Stimulated activated CD8-positive, alpha-beta memory T cell treated with anti-CD3 and anti-CD28 coated beads, Interleukin-7, amount 100 ng/mL, for 1 hour (primary cell): Measurements from ENCODE around the gene CAMKMT.

Experiments used
- DNase-seq, 2 donors: peaks; one replicate each; pipeline ENCODE4 v3.0.0-alpha.2; 2020; ENCODE audit warnings: low read depth in 2 of 2

Gene CAMKMT

DNA sequence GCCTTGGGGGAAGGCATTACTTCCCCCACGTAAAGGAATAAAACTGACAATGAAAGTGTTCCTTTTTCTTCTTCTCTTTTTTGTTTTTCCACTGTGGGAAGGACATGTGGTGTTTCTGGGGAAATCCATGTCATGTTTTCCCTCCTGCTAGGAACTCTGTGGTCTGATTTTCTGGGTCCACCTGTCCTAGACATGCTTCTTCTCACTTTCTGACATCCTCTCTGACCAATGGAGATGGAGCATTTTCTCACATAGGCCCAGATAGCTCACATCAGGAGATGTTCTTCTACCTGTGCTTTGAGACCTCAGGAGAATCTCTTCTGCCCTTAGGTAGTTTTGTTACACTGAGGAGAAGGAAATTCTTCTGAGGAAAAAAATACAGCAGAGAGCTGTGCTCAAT, 327.8 kb downstream of the CAMKMT start:
- no peak for DNase-seq

- DNase-seq: no peak
Observed at GRCh38 chr2:44691174-44691785, 329.5 kb downstream of the CAMKMT start.

GRCh38 chr2:44692821-44693220, 331.1 kb downstream of the CAMKMT start:
- DNase-seq: no peak

- DNase-seq: no peak
Observed at GRCh38 chr2:44700824-44701223, 339.1 kb downstream of the CAMKMT start.

DNA sequence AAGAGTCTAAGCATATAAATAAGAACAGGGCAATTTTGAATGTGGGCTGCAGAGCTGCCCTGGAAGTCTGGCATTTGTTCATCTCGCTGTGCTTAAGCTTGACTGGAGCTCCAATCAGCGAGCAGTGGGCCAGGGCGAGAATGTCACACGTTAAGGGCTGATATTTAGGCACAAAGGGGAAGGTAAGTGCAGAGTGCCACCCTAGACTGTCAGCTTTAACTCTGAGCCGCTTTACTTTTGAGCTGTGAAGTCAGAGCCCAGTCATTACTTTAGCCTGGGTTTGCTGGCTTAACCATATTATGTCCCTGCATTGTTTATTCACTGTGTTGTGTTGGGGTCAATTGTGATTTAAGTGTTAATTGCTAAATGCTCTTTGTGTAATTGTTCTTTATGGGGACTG, 343.6 kb downstream of the CAMKMT start:
- no peak for DNase-seq

- DNase-seq: no peak
Observed at GRCh38 chr2:44705876-44706480, 344.2 kb downstream of the CAMKMT start.

GRCh38 chr2:44706681-44707553, 345.2 kb downstream of the CAMKMT start:
- no peak for DNase-seq

- no peak for DNase-seq
Observed at GRCh38 chr2:44707945-44708660, 346.4 kb downstream of the CAMKMT start.

- DNase-seq: no peak
Observed at GRCh38 chr2:44708661-44709000, 346.9 kb downstream of the CAMKMT start.

DNA sequence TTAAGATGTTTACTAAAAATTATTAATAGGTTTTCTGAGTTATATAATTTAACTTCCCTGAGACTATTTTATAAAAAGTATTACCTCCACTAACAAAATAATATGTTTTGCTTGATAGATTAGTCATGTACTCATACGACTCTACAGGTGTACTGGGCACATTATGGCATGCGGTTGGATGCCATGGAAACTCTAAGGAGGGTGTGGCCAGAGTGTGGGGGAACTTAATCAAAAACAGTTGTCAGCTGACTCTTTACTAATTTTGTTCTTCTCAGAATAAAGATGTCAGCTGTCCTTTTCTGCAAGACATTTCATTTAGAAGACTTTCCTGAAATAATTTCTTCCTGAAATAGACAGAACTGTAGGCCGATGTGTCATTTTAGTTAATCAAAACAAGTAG, 351.4 kb downstream of the CAMKMT start:
- no peak for DNase-seq

- no peak for DNase-seq
Observed at GRCh38 chr2:44715671-44716081, 353.9 kb downstream of the CAMKMT start.

GRCh38 chr2:44716131-44716530, 354.4 kb downstream of the CAMKMT start:
- no peak for DNase-seq

GRCh38 chr2:44718431-44718830, 356.7 kb downstream of the CAMKMT start:
- DNase-seq: no peak

- DNase-seq: no peak
Observed at GRCh38 chr2:44719562-44719961, 357.8 kb downstream of the CAMKMT start.

GRCh38 chr2:44722026-44722625, 360.4 kb downstream of the CAMKMT start:
- DNase-seq: no peak

DNA sequence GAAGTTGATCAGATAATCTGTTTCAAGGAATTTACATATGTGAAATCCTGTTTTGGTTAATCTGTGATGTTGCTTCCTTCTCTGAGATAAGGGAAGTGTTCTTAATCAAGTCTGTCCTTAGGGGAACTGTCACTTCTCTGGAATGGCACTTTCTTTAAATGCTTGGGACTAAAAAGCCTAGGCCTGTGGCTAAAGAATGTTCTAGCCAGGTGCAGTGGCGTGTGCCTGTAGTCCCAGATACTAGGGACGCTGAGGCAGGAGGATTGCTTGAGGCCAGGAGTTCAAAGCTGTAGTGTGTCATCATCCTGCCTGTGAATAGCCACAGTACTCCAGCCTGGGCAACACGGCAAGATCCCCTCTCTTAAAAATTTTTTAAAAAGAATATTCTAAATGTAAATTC, 362.2 kb downstream of the CAMKMT start:
- DNase-seq: no peak

GRCh38 chr2:44730593-44730992, 368.8 kb downstream of the CAMKMT start:
- no peak for DNase-seq

DNA sequence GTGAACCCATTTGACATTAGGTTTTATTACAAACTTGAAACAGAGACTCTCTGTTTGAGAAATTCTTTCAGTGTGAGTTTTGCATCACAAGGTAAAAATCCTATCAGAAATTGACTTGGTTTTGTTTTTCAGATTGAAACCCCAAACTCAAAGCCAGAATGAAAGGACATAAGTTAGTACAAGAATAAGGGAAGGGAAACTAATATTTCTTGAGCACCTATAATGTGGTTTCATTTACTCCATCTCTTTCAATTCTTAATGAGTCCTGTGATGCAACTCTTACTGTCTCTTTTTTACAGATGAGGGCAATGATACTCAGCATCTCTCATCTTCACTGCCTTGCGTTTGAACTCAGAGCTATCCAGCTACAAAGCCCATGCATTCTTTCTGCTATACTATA, 369.8 kb downstream of the CAMKMT start:
- DNase-seq: no peak

GRCh38 chr2:44736270-44736942, 374.7 kb downstream of the CAMKMT start:
- no peak for DNase-seq

GRCh38 chr2:44740678-44741077, 378.9 kb downstream of the CAMKMT start:
- no peak for DNase-seq

DNA sequence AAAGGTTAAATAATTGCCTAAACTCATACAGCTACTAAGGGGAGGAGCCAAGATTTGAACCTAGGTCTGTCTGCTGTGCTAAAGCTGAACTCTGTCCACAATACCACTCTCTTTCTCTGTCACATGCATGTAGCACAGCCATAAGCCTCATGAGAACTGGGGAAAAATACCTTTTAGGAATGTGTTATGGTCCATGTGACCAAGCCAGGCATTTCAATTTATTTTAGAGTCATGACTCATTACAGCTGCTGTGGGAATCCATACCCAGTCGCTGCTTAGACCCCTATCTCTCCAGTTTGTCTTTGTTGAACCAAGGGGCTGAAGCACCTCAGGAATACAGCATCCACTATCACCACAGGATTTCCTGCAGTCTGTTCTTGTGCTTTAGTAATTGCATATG, 379.8 kb downstream of the CAMKMT start:
- no peak for DNase-seq
